HL-60 (cell line): ENCODE results near the gene CYP4F2.

Experiments used
- DNase-seq, 2 experiments: peaks; one replicate each; pipeline ENCODE4 v3.0.0-alpha.2; 2010 to 2020; ENCODE audit warnings: low read depth in 1 of 2, low spot score in 1 of 2
- H3K27ac ChIP-seq: fragments of 250-450 bp; sonication (Bioruptor Pico); replicated peaks from 2 replicates; pipeline ENCODE4 v1.5.1; 2020; ENCODE audit warnings: mild to moderate bottlenecking, moderate library complexity
- H3K27me3 ChIP-seq: fragments of 250-450 bp; sonication (Bioruptor Pico); 2 replicates; pipeline ENCODE4 v1.5.1; 2021; ENCODE audit warnings: mild to moderate bottlenecking, moderate library complexity; ENCODE audit not compliant: insufficient read depth, poor library complexity, severe bottlenecking
- H3K4me3 ChIP-seq: replicated peaks from 2 replicates; pipeline ENCODE4 v1.5.1; 2011; ENCODE audit warnings: mild to moderate bottlenecking, control low read depth, low read length; ENCODE audit not compliant: insufficient read depth
- CTCF ChIP-seq: IDR thresholded peaks from one replicate; pipeline ENCODE4 v1.5.1; 2011; ENCODE audit warnings: low read length, control low read depth, inconsistent platforms; ENCODE audit not compliant: insufficient read depth
- GABPA ChIP-seq: IDR thresholded peaks from 2 replicates; pipeline ENCODE4 v1.6.1; 2012; ENCODE audit warnings: low read depth
- POLR2AphosphoS5 ChIP-seq: IDR thresholded peaks from 2 replicates; pipeline ENCODE4 v1.6.1; 2012; ENCODE audit warnings: low read depth
- REST ChIP-seq: IDR thresholded peaks from 2 replicates; pipeline ENCODE4 v1.6.1; 2012; ENCODE audit warnings: low read depth; ENCODE audit not compliant: insufficient replicate concordance
- SPI1 ChIP-seq: IDR thresholded peaks from 2 replicates; pipeline ENCODE4 v1.6.1; 2012; ENCODE audit warnings: low read depth, mild to moderate bottlenecking, borderline replicate concordance

Gene CYP4F2

GRCh38 chr19:15864824-15865223 lies 33.0 kb downstream of the CYP4F2 start:
- H3K27me3 ChIP-seq, result no peaks in the 10 kb centered on the region
- TF ChIP-seq SPI1 (no peak), REST (no peak), CTCF (no peak), GABPA (no peak), POLR2AphosphoS5 (no peak)
- no peak overlapping the region for H3K27ac ChIP-seq
- DNase-seq, result no peak
- H3K4me3 ChIP-seq, result no peak overlapping the region

GRCh38 chr19:15863272-15863671 lies 34.6 kb downstream of the CYP4F2 start:
- no peak overlapping the region for H3K27ac ChIP-seq
- TF ChIP-seq GABPA (no peak), REST (no peak), POLR2AphosphoS5 (no peak), CTCF (no peak), SPI1 (no peak)
- no peaks in the 10 kb centered on the region for H3K27me3 ChIP-seq
- no peak for DNase-seq
- H3K4me3 ChIP-seq, result no peak overlapping the region

- no peak overlapping the region for H3K27ac ChIP-seq
- TF ChIP-seq GABPA (no peak), REST (no peak)
- no peak overlapping the region for H3K4me3 ChIP-seq
- DNase-seq, result no peak
- H3K27me3 ChIP-seq, result no peaks in the 10 kb centered on the region
Observed at GRCh38 chr19:15862444-15862843, 35.4 kb downstream of the CYP4F2 start.

- no peak overlapping the region for H3K27ac ChIP-seq
- no peak overlapping the region for H3K4me3 ChIP-seq
- H3K27me3 ChIP-seq, result no peaks in the 10 kb centered on the region
- no peak for DNase-seq
- no peak for TF ChIP-seq GABPA
- no peak for TF ChIP-seq SPI1
- TF ChIP-seq CTCF, result no peak
- TF ChIP-seq POLR2AphosphoS5, result no peak
- TF ChIP-seq REST, result no peak
Observed at GRCh38 chr19:15860522-15860921, 37.4 kb downstream of the CYP4F2 start.
